Chondrocyte (in vitro differentiated cells): ENCODE results near the gene SLCO4A1. TPM values are rescaled to one million over a fixed set of nuclear protein-coding genes. Genes with fewer than 3 reads are reported as not detected.

Experiments
- DNase-seq: peaks from one replicate; pipeline ENCODE4 v3.0.0; 2021; ENCODE audit warnings: mixed read lengths, low spot score
- H3K27ac Mint-ChIP-seq: one replicate; pipeline ENCODE4 v1.8.0; 2021; ENCODE audit warnings: mild to moderate bottlenecking, moderate library complexity, mixed read lengths; ENCODE audit not compliant: unreplicated experiment
- H3K27me3 Mint-ChIP-seq: 2 replicates; pipeline ENCODE4 v1.8.0; 2021; ENCODE audit warnings: low read depth, mixed read lengths
- H3K36me3 Mint-ChIP-seq: 2 replicates; pipeline ENCODE4 v1.8.0; 2021; ENCODE audit warnings: low read depth, mixed read lengths
- H3K4me1 Mint-ChIP-seq: 2 replicates; pipeline ENCODE4 v1.8.0; 2021; ENCODE audit warnings: low read depth, mild to moderate bottlenecking, mixed read lengths
- H3K4me3 Mint-ChIP-seq: one replicate; pipeline ENCODE4 v1.8.0; 2021; ENCODE audit warnings: mild to moderate bottlenecking, moderate library complexity, mixed read lengths; ENCODE audit not compliant: unreplicated experiment
- H3K9me3 Mint-ChIP-seq: 2 replicates; pipeline ENCODE4 v1.8.0; 2021; ENCODE audit warnings: low read depth, mixed read lengths
- CTCF ChIP-seq: fragments of 200-600 bp; sonication (generic); IDR thresholded peaks from 2 replicates; pipeline ENCODE4 v1.5.0; 2021; ENCODE audit warnings: antibody characterized with exemption, mild to moderate bottlenecking, moderate library complexity
- total RNA-seq: library from RNA; stranded (reverse); gene quantifications from 3 replicates; pipeline ENCODE4 v1.2.1, GENCODE V29; 2021

SLCO4A1 gene
- total RNA-seq, 1 donor from 2014 or later: not detected

GRCh38 chr20:62640870-62641269 is 1.4 kb upstream of the SLCO4A1 start:
- Mint-ChIP-seq H3K27me3 (peaks cover 51% of the 10 kb centered on the region), H3K4me1 (no peaks in the 10 kb centered on the region), H3K27ac (no peak overlapping the region), H3K36me3 (no peaks in the 10 kb centered on the region), H3K4me3 (no peak overlapping the region), H3K9me3 (no peaks in the 10 kb centered on the region)
- no peak for DNase-seq
- TF ChIP-seq CTCF: no peak

- no peak for DNase-seq
- Mint-ChIP-seq H3K27ac (no peak overlapping the region), H3K27me3 (peaks cover 48% of the 10 kb centered on the region), H3K4me3 (no peak overlapping the region), H3K9me3 (no peaks in the 10 kb centered on the region), H3K4me1 (no peaks in the 10 kb centered on the region), H3K36me3 (no peaks in the 10 kb centered on the region)
- TF ChIP-seq CTCF: no peak
Measured at GRCh38 chr20:62641321-62642050, 817 bp upstream of the SLCO4A1 start.

GRCh38 chr20:62642666-62643520 is 590 bp downstream of the SLCO4A1 start:
- no peak for DNase-seq
- Mint-ChIP-seq H3K27ac (no peak overlapping the region), H3K36me3 (no peaks in the 10 kb centered on the region), H3K27me3 (peaks cover 44% of the 10 kb centered on the region), H3K9me3 (no peaks in the 10 kb centered on the region), H3K4me3 (no peak overlapping the region), H3K4me1 (no peaks in the 10 kb centered on the region)
- no peak for TF ChIP-seq CTCF

- no peak for DNase-seq
- H3K27ac Mint-ChIP-seq: no peak overlapping the region
- no peak for TF ChIP-seq CTCF
- no peaks in the 10 kb centered on the region for H3K4me1 Mint-ChIP-seq
- no peaks in the 10 kb centered on the region for H3K36me3 Mint-ChIP-seq
- H3K27me3 Mint-ChIP-seq: peaks cover 37% of the 10 kb centered on the region
- H3K9me3 Mint-ChIP-seq: no peaks in the 10 kb centered on the region
- H3K4me3 Mint-ChIP-seq: no peak overlapping the region
Measured at GRCh38 chr20:62643521-62644043, 1.3 kb downstream of the SLCO4A1 start.

- H3K9me3 Mint-ChIP-seq: no peaks in the 10 kb centered on the region
- H3K4me1 Mint-ChIP-seq: no peaks in the 10 kb centered on the region
- no peak for DNase-seq
- peaks cover 32% of the 10 kb centered on the region for H3K27me3 Mint-ChIP-seq
- H3K27ac Mint-ChIP-seq: no peak overlapping the region
- no peaks in the 10 kb centered on the region for H3K36me3 Mint-ChIP-seq
- TF ChIP-seq CTCF: no peak
- H3K4me3 Mint-ChIP-seq: no peak overlapping the region
Measured at GRCh38 chr20:62644044-62644795, 1.9 kb downstream of the SLCO4A1 start.
